SK-N-SH (cell line): ENCODE measurements around the gene SLC25A26. TPM values are rescaled to one million over a fixed set of nuclear protein-coding genes. Genes with fewer than 3 reads are reported as not detected.

Source experiments
- CTCF ChIA-PET: fragments of 300-600, 350-600 bp; formaldehyde crosslinking; extraction: SDS; loops from one replicate; lab custom pipeline; 2021; lab: Yijun Ruan, JAX
- POLR2A ChIA-PET: fragments of 350-600 bp; sonication (Branson Sonifier 250); formaldehyde crosslinking; extraction: SDS; loops from one replicate; lab custom pipeline; 2020; ENCODE audit warnings: antibody characterized with exemption, inconsistent platforms; lab: Yijun Ruan, JAX
- DNase-seq: peaks from one replicate; pipeline ENCODE4 v3.0.0; 2012
- H2AFZ ChIP-seq: fragments of 200-600 bp; sonication (generic); 2 replicates; pipeline ENCODE4 v1.8.1; 2016; ENCODE audit warnings: antibody characterized with exemption, mild to moderate bottlenecking, low read depth
- H3F3A ChIP-seq: fragments of 200-600 bp; sonication (generic); replicated peaks from 2 replicates; pipeline ENCODE3; 2016; ENCODE audit warnings: antibody characterized with exemption, mild to moderate bottlenecking; ENCODE audit not compliant: insufficient read depth
- H3K27ac ChIP-seq, 2 experiments: fragments of 200-500 bp in 1 of 2; fragments of 200-600 bp in 1 of 2; sonication (Bioruptor generic) in 1 of 2; sonication (generic), shearing (Covaris generic) in 1 of 2; 2 replicates each; pipeline versions ENCODE4 v1.5.1 to v1.6.1; 2014 to 2016; ENCODE audit warnings: low read depth in 2 of 2, inconsistent platforms in 1 of 2, low read length in 1 of 2, mild to moderate bottlenecking in 1 of 2, mixed read lengths in 1 of 2
- H3K27me3 ChIP-seq: fragments of 200-600 bp; sonication (generic), shearing (Covaris generic); 2 replicates; pipeline ENCODE4 v1.6.1; 2016; ENCODE audit warnings: mixed run types; ENCODE audit not compliant: insufficient read depth
- H3K36me3 ChIP-seq, 2 experiments: fragments of 200-500 bp in 1 of 2; fragments of 200-600 bp in 1 of 2; sonication (Bioruptor generic) in 1 of 2; sonication (generic) in 1 of 2; replicated peaks in 1 of 2; 2 replicates each; pipeline versions ENCODE3 to v1.5.1; 2014 to 2016; ENCODE audit warnings: low read length in 1 of 2, mild to moderate bottlenecking in 1 of 2; ENCODE audit not compliant: insufficient read depth in 2 of 2, control insufficient read depth in 1 of 2
- H3K4me1 ChIP-seq, 2 experiments: fragments of 200-500 bp in 1 of 2; fragments of 200-600 bp in 1 of 2; sonication (Bioruptor generic) in 1 of 2; sonication (generic), shearing (Covaris generic) in 1 of 2; 2 replicates each; pipeline versions ENCODE4 v1.5.1 to v1.6.1; 2014 to 2016; ENCODE audit warnings: low read depth in 1 of 2, low read length in 1 of 2, mixed run types in 1 of 2; ENCODE audit not compliant: insufficient read depth in 2 of 2, control insufficient read depth in 1 of 2
- H3K4me2 ChIP-seq: fragments of 200-600 bp; sonication (generic), shearing (Covaris generic); 2 replicates; pipeline ENCODE4 v1.6.1; 2017; ENCODE audit warnings: mixed run types
- H3K4me3 ChIP-seq, 2 experiments: fragments of 200-500 bp in 1 of 2; fragments of 200-600 bp in 1 of 2; sonication (Bioruptor generic) in 1 of 2; sonication (generic), shearing (Covaris generic) in 1 of 2; 2 replicates each; pipeline versions ENCODE4 v1.5.1 to v1.8.1; 2014 to 2016; ENCODE audit warnings: low read depth in 2 of 2, inconsistent platforms in 1 of 2, low read length in 1 of 2, mild to moderate bottlenecking in 1 of 2, mixed read lengths in 1 of 2, moderate library complexity in 1 of 2
- H3K79me2 ChIP-seq: fragments of 200-600 bp; sonication (generic); 2 replicates; pipeline ENCODE4 v1.8.1; 2017; ENCODE audit warnings: mild to moderate bottlenecking; ENCODE audit not compliant: insufficient read depth
- H3K9ac ChIP-seq: fragments of 200-600 bp; sonication (generic); 2 replicates; pipeline ENCODE4 v1.6.1; 2017; ENCODE audit warnings: mixed run types
- H3K9me2 ChIP-seq: fragments of 200-600 bp; sonication (generic); 2 replicates; pipeline ENCODE4 v1.6.1; 2017; ENCODE audit warnings: mixed run types
- H3K9me3 ChIP-seq: fragments of 200-600 bp; sonication (generic); 2 replicates; pipeline ENCODE4 v1.6.1; 2017; ENCODE audit warnings: mixed run types, mild to moderate bottlenecking, moderate library complexity
- H4K20me1 ChIP-seq: fragments of 200-600 bp; sonication (generic); 2 replicates; pipeline ENCODE4 v1.6.1; 2017; ENCODE audit warnings: mild to moderate bottlenecking, mixed run types; ENCODE audit not compliant: insufficient read depth
- FOSL2 ChIP-seq: IDR thresholded peaks from 2 replicates; pipeline ENCODE4 v1.4.0; 2012; ENCODE audit warnings: low read depth, mild to moderate bottlenecking, moderate library complexity, borderline replicate concordance
- FOXJ3 ChIP-seq: sonication (generic); formaldehyde crosslinking; IDR thresholded peaks from 2 replicates; pipeline ENCODE4 v1.5.1; 2020; ENCODE audit warnings: mild to moderate bottlenecking, missing genetic modification reagents
- IRF3 ChIP-seq: fragments of 150-350 bp; IDR thresholded peaks from 2 replicates; pipeline ENCODE4 v1.6.1; 2016; ENCODE audit warnings: mild to moderate bottlenecking, low read depth, low read length
- JUND ChIP-seq: IDR thresholded peaks from 2 replicates; pipeline ENCODE4 v1.4.0; 2012
- MAX ChIP-seq: IDR thresholded peaks from 2 replicates; pipeline ENCODE4 v1.4.0; 2012; ENCODE audit warnings: low read depth
- MEF2A ChIP-seq: IDR thresholded peaks from 2 replicates; pipeline ENCODE4 v1.4.0; 2012; ENCODE audit warnings: low read depth, borderline replicate concordance
- MXI1 ChIP-seq: IDR thresholded peaks from 2 replicates; pipeline ENCODE4 v1.6.1; 2012; ENCODE audit warnings: mild to moderate bottlenecking, low read depth, low read length, improper control_type of control experiment
- NFIC ChIP-seq: IDR thresholded peaks from 2 replicates; pipeline ENCODE4 v1.4.0; 2012; ENCODE audit warnings: borderline replicate concordance
- NRF1 ChIP-seq: IDR thresholded peaks from 2 replicates; pipeline ENCODE4 v1.6.1; 2012; ENCODE audit warnings: low read depth, mild to moderate bottlenecking, low read length
- PBX3 ChIP-seq: IDR thresholded peaks from 2 replicates; pipeline ENCODE4; 2012
- POLR2AphosphoS5 ChIP-seq: IDR thresholded peaks from 2 replicates; pipeline ENCODE4 v1.6.1; 2012; ENCODE audit warnings: low read depth, low read length
- RAD21 ChIP-seq: IDR thresholded peaks from 2 replicates; pipeline ENCODE4 v1.6.1; 2012; ENCODE audit warnings: mild to moderate bottlenecking, low read length
- RCOR1 ChIP-seq: fragments of 150-350 bp; IDR thresholded peaks from 2 replicates; pipeline ENCODE4 v1.6.1; 2017; ENCODE audit warnings: antibody characterized with exemption, low read length
- REST ChIP-seq: IDR thresholded peaks from 2 replicates; pipeline ENCODE4 v1.6.1; 2012; ENCODE audit warnings: mild to moderate bottlenecking, low read depth, low read length, moderate library complexity
- RXRA ChIP-seq: IDR thresholded peaks from 2 replicates; pipeline ENCODE4 v1.4.0; 2012; ENCODE audit warnings: low read depth, mild to moderate bottlenecking, borderline replicate concordance
- TCF12 ChIP-seq: IDR thresholded peaks from 2 replicates; pipeline ENCODE4 v1.4.0; 2012
- USF1 ChIP-seq: IDR thresholded peaks from 2 replicates; pipeline ENCODE4 v1.4.0; 2012; ENCODE audit warnings: low read depth, borderline replicate concordance
- YY1 ChIP-seq: IDR thresholded peaks from 2 replicates; pipeline ENCODE4 v1.4.0; 2012; ENCODE audit warnings: low read depth, mild to moderate bottlenecking
- ZBTB33 ChIP-seq: IDR thresholded peaks from 2 replicates; pipeline ENCODE4 v1.4.0; 2012; ENCODE audit warnings: low read depth, borderline replicate concordance
- WGBS: methylation state at CpG from one replicate; pipeline ENCODE4 v1.1.6; 2017; ENCODE audit warnings: low lambda C conversion rate; 5-methylcytosine and 5-hydroxymethylcytosine counted together
- polyA plus RNA-seq, 3 experiments: library from polyadenylated mRNA; depleted of rRNA; stranded (reverse); fragments of >200 nt; gene quantifications; 2 replicates each; pipeline ENCODE4 v1.2.3, GENCODE V29; 2012

The SLC25A26 gene
- polyA plus RNA-seq, 1 of the 3 experiments (the other 2 are of a cell fraction) = 31.8 TPM

GRCh38 chr3:66403323-66403990 lies 182.7 kb downstream of the SLC25A26 start:
- WGBS = 79% methylated on average over 10 of the region's 13 CpGs
- Histone ChIP-seq H3K4me2 (no peak overlapping the region), H3K27ac (no peak overlapping the region), H3K4me1 (peaks cover 5 to 8% of the 10 kb centered on the region in 2 experiments; a peak in 2 of 4 replicates), H3F3A (no peaks in the 10 kb centered on the region), H3K36me3 (no peaks in the 10 kb centered on the region), H3K79me2 (no peaks in the 10 kb centered on the region), H3K27me3 (no peaks in the 10 kb centered on the region), H3K4me3 (no peak overlapping the region), H3K9ac (no peak overlapping the region), H2AFZ (no peak overlapping the region), H3K9me3 (no peaks in the 10 kb centered on the region), H4K20me1 (no peaks in the 10 kb centered on the region), H3K9me2 (no peaks in the 10 kb centered on the region)
- no peak for DNase-seq
- TF ChIP-seq POLR2AphosphoS5 (no peak), REST (no peak), NFIC (no peak), RAD21 (no peak), ZBTB33 (no peak), IRF3 (no peak), YY1 (no peak), NRF1 (no peak), MAX (no peak), MXI1 (no peak), FOSL2 (no peak), RCOR1 (no peak), MEF2A (no peak), TCF12 (no peak), RXRA (no peak), PBX3 (no peak), FOXJ3 (CRISPR knock-in tag) (no peak), JUND (no peak), USF1 (no peak)
- ChIA-PET CTCF (interaction anchor here (0.7 to 3.1 kb wide), 4 partner anchors 9 to 418 kb away, joined by 3 to 15 read pairs (median 11); no protein-coding TSS in a partner anchor), POLR2A (no interaction called here)
